ENCODE results near the gene ANKH. TPM values are rescaled to one million over a fixed set of nuclear protein-coding genes. Genes with fewer than 3 reads are reported as not detected.

The ANKH gene
- total and polyA plus RNA-seq, 2 experiments from 2014 or later: 27.6 to 29.9 TPM

GRCh38 chr5:14834062-14834461, 37.5 kb downstream of the ANKH start:
- Histone ChIP-seq H3K27ac (no peak overlapping the region), H3K79me2 (peaks cover 10% of the 10 kb centered on the region), H2AFZ (no peak overlapping the region), H3K4me1 (ENCODE audit: insufficient read depth) (no peaks in the 10 kb centered on the region), H3K4me3 (no peak overlapping the region), H3K9me3 (ENCODE audit: low read depth) (no peaks in the 10 kb centered on the region), H3K9me2 (replicated peaks; ENCODE audit: insufficient read depth) (no peaks in the 10 kb centered on the region), H3K27me3 (no peaks in the 10 kb centered on the region), H4K20me1 (ENCODE audit: insufficient read depth, poor library complexity, severe bottlenecking) (no peaks in the 10 kb centered on the region), H3K36me3 (replicated peaks; ENCODE audit: insufficient read depth, low read depth) (no peaks in the 10 kb centered on the region), H3K4me2 (no peak overlapping the region)
- DNase-seq (ENCODE audit: low spot score): no peak
- TF ChIP-seq CTCF (IDR thresholded peaks at IDR 0.05; ENCODE audit: poor library complexity) (no peak), EZH2 (IDR thresholded peaks at IDR 0.05; ENCODE audit: borderline replicate concordance) (no peak), EZH2phosphoT487 (IDR thresholded peaks at IDR 0.05; ENCODE audit: low read depth, severe bottlenecking, unreplicated experiment) (no peak)
- 87% methylated on average over 2 of the region's 2 CpGs for WGBS (ENCODE audit: low lambda C conversion rate, missing lambda C conversion rate)

GRCh38 chr5:14831006-14831338, 40.6 kb downstream of the ANKH start:
- peaks cover 10% of the 10 kb centered on the region for H3K79me2 ChIP-seq
- 100% methylated on average over 2 of the region's 2 CpGs for WGBS (ENCODE audit: low lambda C conversion rate, missing lambda C conversion rate)

GRCh38 chr5:14830210-14831005, 41.2 kb downstream of the ANKH start:
- H3K27ac ChIP-seq: no peak overlapping the region
- DNase-seq (ENCODE audit: low spot score): no peak
- H3K9me2 ChIP-seq (replicated peaks; ENCODE audit: insufficient read depth): no peaks in the 10 kb centered on the region
- H3K9me3 ChIP-seq (ENCODE audit: low read depth): no peaks in the 10 kb centered on the region
- H3K36me3 ChIP-seq (replicated peaks; ENCODE audit: insufficient read depth, low read depth): no peaks in the 10 kb centered on the region
- no peaks in the 10 kb centered on the region for H3K4me1 ChIP-seq (ENCODE audit: insufficient read depth)
- TF ChIP-seq EZH2phosphoT487 (IDR thresholded peaks at IDR 0.05; ENCODE audit: low read depth, severe bottlenecking, unreplicated experiment) (no peak), CTCF (IDR thresholded peaks at IDR 0.05; ENCODE audit: poor library complexity) (no peak), EZH2 (IDR thresholded peaks at IDR 0.05; ENCODE audit: borderline replicate concordance) (no peak)
- no peak overlapping the region for H2AFZ ChIP-seq
- no peak overlapping the region for H3K4me2 ChIP-seq
- peaks cover 10% of the 10 kb centered on the region for H3K79me2 ChIP-seq
- no peaks in the 10 kb centered on the region for H4K20me1 ChIP-seq (ENCODE audit: insufficient read depth, poor library complexity, severe bottlenecking)
- H3K4me3 ChIP-seq: no peak overlapping the region
- H3K27me3 ChIP-seq: no peaks in the 10 kb centered on the region
- WGBS (ENCODE audit: low lambda C conversion rate, missing lambda C conversion rate): 94% methylated on average over 12 of the region's 12 CpGs

More at GRCh38 chr5:14831006-14831338, 40.6 kb downstream of the ANKH start:
- no peaks in the 10 kb centered on the region for H3K36me3 ChIP-seq (replicated peaks; ENCODE audit: insufficient read depth, low read depth)
- no peak for DNase-seq (ENCODE audit: low spot score)
- no peaks in the 10 kb centered on the region for H3K4me1 ChIP-seq (ENCODE audit: insufficient read depth)
- no peak overlapping the region for H3K27ac ChIP-seq
- no peak overlapping the region for H3K4me2 ChIP-seq
- H3K9me3 ChIP-seq (ENCODE audit: low read depth): no peaks in the 10 kb centered on the region
- H4K20me1 ChIP-seq (ENCODE audit: insufficient read depth, poor library complexity, severe bottlenecking): no peaks in the 10 kb centered on the region
- no peaks in the 10 kb centered on the region for H3K27me3 ChIP-seq
- no peak overlapping the region for H3K4me3 ChIP-seq
- no peaks in the 10 kb centered on the region for H3K9me2 ChIP-seq (replicated peaks; ENCODE audit: insufficient read depth)
- TF ChIP-seq CTCF (IDR thresholded peaks at IDR 0.05; ENCODE audit: poor library complexity) (no peak), EZH2 (IDR thresholded peaks at IDR 0.05; ENCODE audit: borderline replicate concordance) (no peak), EZH2phosphoT487 (IDR thresholded peaks at IDR 0.05; ENCODE audit: low read depth, severe bottlenecking, unreplicated experiment) (no peak)
- H2AFZ ChIP-seq: no peak overlapping the region
